ENCODE measurements around the gene WDR54.

GRCh38 chr2:74383254-74383653 lies 38.3 kb upstream of the WDR54 start:
- no peak for TF ChIP-seq CTCF (IDR thresholded peaks at IDR 0.05)
- no peak for TF ChIP-seq POLR2A (IDR thresholded peaks at IDR 0.05)

Data from adrenal gland (tissue), 5 donors.